GM21619 (cell line): Measurements from ENCODE around the gene MAEA.

Source experiments
- ATAC-seq: cut with Tn5 transposase; IDR thresholded peaks from one replicate; pipeline ENCODE4 v1.9.1; 2021; ENCODE audit not compliant: unreplicated experiment

The MAEA gene

DNA sequence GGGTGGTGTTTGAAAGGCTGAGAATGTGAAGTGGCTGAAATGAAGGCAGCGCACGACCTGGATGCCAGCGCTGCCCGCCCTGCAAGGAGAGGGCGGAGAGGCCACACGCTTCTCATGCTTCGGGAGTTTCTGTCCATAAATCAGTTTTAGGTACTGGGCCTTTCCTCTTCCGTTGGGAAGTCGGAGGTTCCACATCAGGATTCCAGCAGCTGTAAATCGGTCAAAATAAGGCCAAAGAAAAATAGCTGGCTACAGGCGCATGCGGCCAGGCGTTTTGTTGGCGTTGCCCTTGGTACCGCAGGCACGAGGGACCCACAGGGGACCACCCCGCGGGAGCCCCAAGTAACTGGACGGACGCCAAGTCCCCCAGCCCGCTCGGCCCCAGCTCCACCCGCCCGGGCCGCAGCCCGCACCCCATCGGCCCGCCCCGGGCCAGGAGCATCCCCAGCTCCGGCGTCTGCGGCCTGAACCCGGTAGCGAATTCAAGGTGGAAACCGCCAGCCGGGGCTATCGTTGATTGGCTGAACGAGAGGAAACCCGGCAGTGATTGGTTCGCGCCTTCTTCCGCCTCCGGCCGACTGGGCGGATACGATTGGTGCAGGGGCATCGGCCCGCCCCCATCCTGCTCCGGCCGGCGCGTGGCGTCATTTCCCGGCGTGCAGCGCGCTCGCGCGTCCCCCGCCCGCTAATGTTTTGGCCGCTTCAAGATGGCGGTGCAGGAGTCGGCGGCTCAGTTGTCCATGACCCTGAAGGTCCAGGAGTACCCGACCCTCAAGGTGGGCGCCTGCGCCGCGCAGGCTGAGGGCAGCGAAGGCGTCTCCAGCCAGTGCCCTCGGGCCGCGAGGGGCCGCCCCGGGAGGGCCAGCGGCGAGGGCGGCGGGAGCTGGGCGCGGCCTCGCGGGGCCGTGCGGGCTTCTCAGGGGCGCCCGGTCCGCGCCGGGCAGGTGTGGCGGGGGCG, at the start of gene MAEA:
MAEA (plus strand) TSS at position 685 of the 958 bp plus-strand sequence; CDS start at position 708, 23 bp downstream.
- ATAC-seq: peak; percentile 95

DNA sequence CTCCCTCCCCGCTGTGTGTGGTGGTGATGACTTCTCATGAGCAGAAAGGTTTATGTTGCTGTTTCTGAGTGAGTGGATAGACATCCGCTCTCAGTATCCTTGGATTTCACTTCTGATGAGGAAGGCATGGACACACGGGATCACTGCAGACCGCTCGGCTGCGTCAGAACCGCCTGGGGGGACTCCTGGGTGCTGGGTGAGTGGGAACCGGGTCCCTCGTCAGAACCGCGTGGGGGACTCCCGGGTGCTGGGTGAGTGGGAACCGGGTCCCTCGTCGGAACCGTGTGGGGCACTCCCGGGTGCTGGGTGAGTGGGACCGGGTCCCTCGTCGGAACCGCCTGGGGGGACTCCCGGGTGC, 49.8 kb upstream of the MAEA start:
- no peak for ATAC-seq

GRCh38 chr4:1240721-1241465, 48.8 kb upstream of the MAEA start:
- ATAC-seq: no peak

DNA sequence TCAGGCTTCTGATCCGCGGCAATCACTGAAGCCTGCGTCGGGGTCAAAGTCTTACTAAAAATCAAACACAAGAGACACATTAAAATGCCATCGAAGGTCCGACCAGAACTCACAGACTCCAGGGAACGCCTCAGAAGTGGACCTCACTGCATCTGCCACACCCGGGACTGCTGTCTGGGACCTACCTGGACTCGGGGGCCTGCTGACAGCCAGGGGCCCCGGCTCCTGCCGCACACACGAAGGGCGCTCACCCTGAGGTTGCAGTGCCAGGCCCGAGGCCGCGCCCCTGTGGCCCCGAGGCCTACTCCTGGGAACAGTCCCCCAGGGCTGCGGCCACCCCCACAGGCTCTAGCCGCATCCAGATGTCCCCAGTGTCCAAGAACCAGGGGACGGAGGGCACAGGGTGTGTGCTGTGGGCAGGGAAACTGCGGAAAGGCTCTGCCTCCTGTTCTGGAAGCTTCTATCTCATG, 48.2 kb upstream of the MAEA start:
- ATAC-seq: no peak

GRCh38 chr4:1241936-1242505, 47.7 kb upstream of the MAEA start:
- no peak for ATAC-seq

- ATAC-seq: no peak
Observed at GRCh38 chr4:1242506-1243450, 46.9 kb upstream of the MAEA start.

GRCh38 chr4:1243451-1244080, 46.1 kb upstream of the MAEA start:
- ATAC-seq: no peak

GRCh38 chr4:1244081-1244977, 45.4 kb upstream of the MAEA start:
- ATAC-seq: no peak

DNA sequence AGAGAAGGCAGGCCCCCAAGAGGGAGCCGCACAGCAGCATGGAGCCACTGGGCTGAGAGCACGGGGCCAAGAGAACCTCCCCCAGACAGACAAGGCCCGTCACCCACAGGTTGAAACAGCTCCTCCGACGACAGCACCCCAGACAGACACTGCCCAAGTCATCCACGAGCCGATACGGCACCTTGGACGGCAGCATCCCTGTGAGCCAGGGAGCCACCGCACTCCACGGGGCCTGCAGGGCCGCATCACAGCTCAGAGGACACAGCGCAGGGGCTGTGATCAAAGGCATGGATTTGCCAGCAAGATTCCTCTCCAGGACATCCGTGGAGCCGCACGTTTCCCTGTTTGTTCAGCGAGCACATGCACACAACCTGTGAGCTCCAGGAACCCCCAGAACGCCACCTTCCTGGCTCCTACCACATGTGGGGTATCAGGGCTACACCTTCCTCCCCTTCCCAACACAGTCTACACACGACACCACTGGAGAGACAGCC, 44.7 kb upstream of the MAEA start:
- no peak for ATAC-seq

GRCh38 chr4:1245481-1246051, 44.1 kb upstream of the MAEA start:
- no peak for ATAC-seq

DNA sequence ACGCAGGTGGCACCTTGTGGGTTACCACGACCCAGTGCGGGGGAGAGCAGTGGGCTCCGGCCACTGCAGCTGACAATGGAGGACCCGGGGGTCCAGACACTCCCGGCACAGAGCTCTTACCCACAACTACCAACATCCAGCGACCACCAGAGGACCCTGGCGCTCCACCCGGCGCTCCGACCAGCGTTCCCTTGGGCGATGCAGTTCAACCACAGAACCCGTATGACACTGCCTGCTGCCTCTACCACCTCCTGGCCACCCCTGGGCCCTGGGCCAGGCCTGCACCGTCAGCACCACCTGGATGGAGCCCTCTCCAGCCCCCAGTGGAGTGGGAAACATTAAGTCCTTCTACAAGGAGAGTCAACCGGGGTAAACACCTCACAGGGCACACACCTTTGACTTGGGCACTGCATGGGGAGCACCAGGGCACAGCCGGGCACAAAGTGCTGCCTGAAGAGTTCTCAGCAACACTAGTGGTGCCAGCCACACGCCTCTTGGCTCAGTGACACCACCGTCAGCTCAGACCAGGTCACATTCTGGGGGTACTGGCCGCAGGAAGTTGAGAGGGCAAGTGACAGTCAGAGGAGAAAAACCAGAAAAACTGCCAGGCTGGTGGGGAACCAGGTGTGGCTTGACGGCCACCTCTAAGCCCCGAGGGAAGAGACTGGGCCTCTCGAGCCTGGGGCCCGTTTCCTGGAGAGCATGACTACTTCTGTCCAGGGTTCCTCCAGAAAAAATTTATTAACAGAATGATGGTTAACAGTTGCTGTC, 43.4 kb upstream of the MAEA start:
- ATAC-seq: no peak

DNA sequence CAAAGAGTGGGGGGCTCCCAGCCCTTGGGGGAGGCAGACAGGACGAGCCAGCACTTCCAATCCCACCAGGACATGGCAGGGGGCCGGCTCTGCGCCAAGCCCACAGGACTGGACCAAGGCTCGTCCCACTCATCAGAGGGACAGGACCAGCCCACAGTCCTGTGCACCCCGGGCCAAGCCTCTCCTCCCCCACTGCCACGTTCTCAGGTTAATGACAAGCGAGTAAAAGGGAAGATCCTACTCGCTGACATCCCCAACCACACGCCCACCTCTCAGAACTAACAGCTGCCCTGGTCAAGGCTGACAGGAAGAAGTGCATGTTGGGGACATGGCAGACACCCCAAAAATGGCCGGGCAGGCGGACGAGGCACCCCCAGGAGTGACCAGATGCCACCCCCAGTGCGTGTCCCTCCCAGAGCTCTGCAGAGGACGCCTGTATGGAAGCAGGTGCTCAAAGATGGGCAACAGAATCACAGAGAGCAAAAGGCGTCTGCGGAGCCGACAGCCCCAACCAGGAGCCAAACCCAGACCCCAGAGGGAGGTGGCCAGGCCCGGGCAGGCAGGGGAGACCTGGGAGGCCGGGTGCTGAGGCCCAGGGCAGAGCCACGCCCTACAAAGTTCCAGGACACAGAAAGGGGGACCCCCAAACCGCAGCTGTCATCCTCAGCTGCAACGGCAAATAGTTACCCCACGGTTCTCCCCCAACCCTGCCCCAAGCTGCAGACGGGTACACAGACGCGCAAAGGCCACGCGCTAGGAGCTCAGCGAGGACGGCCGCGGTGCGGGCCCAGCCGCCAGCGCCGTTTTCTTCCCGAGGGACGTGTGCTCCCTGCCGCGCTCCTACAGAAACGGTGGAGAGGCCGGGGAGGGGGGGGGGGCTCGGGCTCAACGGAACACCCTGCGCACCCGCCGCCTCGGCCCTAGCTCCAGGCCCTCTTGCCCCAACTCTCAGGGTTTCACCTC, 42.5 kb upstream of the MAEA start:
- ATAC-seq: no peak

DNA sequence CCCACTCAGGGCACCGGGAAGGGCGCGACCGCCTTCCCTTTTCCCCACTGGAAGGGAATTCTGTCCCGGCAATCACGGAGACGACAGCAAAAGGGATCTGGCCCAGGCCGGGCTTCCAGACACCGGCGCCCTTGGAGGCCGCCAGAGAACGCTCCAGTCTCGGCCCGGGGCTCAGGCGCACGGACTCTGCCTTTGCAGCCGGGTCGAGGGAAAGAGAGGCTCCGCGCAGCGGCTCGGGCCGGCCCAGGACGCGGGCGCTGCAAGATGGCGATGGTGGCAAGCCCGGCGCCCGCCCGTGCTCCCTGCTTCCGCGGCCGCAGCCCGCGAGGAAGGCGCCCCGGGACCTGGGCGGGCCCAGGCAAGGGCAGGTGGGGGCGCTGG, 41.8 kb upstream of the MAEA start:
- peak; percentile 14 for ATAC-seq

DNA sequence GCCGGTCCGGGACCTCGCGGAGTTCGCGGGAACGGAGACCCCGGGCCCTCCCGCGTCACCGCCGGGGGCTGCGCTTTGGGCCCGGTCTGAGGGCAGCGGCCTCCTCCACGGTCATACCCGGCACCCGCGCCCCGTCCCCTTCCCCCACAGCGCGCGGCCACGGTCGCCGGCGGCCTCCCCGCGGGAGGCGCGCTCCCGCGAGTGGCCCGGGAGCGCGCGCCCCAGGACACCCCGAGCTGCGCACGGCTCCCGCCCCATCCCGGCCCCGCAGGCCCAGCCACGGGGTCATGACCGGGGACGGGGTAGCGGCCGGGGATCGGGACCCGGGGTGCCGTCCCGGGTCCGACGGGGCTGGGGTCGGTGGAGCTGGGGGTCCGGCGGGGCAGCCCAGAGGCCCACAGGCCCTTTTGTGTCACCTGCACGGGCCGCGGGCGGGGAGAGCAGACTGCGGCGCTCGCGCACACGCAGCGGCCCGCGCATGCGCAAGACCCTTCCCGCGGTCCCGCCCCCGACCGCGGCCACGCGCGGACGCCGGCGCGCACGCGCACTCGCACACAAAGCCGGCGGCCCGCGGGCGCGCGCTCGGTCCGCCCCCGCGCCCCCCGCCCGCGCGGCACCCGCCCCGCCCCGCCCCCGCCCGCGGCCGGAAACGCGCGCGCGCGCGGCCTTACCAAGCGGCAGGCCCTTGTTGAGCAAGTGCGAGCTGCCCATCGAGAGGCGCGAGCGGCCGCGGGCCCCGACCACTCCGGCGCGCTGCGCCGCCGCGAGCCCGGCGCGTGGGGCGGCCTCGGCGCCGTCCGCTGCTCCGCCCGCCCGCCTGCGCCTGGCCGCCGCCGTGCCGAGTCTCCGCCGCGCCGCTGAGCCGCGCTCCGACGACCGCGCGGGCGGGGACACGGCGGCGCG, 41.2 kb upstream of the MAEA start, which contains the start of gene CTBP1:
CTBP1 (minus strand) TSS at position 886 of the 903 bp plus-strand sequence. CDS start 7,799 bp downstream, outside the sequence.
- peak; percentile 33 for ATAC-seq

DNA sequence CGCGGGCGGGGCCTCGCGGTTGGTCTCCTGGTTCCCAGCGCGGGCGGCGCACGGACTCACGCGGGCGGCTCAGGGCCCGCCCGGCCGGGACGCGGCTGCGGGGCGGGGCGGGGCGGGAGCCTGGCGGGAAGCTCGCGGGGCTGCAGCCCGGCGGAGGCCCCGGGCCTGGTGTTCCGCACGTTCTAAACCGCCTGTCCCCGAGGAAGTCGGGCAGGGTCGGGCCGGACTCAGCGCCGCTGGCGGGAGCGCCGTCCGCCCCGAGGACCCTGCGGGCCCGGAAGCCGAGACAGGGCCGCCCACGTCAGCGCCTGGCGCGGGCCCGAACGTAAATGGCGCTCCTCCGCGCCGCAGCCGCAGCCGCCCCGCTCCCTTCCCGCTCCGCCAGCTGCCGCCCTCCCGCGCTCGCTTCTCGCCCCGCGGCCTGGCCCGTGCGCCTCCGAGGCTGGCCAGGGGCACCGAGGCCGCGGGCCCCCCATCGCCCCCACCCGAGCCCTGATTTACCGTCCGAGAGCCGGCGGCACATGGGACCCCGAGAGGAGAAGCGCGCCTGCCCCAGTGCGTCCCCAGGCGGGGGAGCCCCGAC, 40.5 kb upstream of the MAEA start:
- peak; percentile 41 for ATAC-seq
